Uterus (tissue), 4 donors: Measurements from ENCODE around the gene NEK4. TPM values are rescaled to one million over a fixed set of nuclear protein-coding genes. Genes with fewer than 3 reads are reported as not detected.
A peak's percentile ranks its signal among the peaks of the same experiment; 100 is the strongest.

Source experiments
- DNase-seq, 2 donors: peaks; one replicate each; pipeline ENCODE4 v3.0.0-alpha.2; 2019 to 2020
- H3K27ac ChIP-seq, 2 donors: fragments of 200-600 bp; sonication (generic); 1 replicate in 1 of 2; 2 replicates in 1 of 2; pipeline ENCODE4 v1.5.1; 2016 to 2018
- H3K27me3 ChIP-seq, 2 donors: fragments of 200-600 bp; sonication (generic); one replicate each; pipeline ENCODE4 v1.5.1; 2018 to 2019; ENCODE audit warnings: control low read depth in 1 of 2
- H3K36me3 ChIP-seq, 2 donors: fragments of 200-600 bp; sonication (generic); one replicate each; pipeline ENCODE4 v1.5.1; 2019; ENCODE audit warnings: control low read depth in 1 of 2
- H3K4me1 ChIP-seq, 2 donors: fragments of 200-600 bp; sonication (generic); one replicate each; pipeline ENCODE4 v1.5.1; 2018 to 2019; ENCODE audit warnings: control low read depth in 1 of 2
- H3K4me3 ChIP-seq, 2 donors: fragments of 200-600 bp; sonication (generic); 1 replicate in 1 of 2; 2 replicates in 1 of 2; pipeline ENCODE4 v1.5.1; 2018 to 2019; ENCODE audit warnings: mild to moderate bottlenecking in 1 of 2
- H3K9me3 ChIP-seq, 2 donors: fragments of 200-600 bp; sonication (generic); one replicate each; pipeline ENCODE4 v1.5.1; 2019; ENCODE audit warnings: control low read depth in 1 of 2
- CTCF ChIP-seq, 4 experiments: fragments of 200-600 bp in 2 of 4; fragments of 450-650 bp in 2 of 4; sonication (generic) in 2 of 4; IDR thresholded peaks; one replicate each; pipeline ENCODE4 v1.5.1; 2016 to 2019; ENCODE audit warnings: antibody characterized with exemption in 4 of 4, mild to moderate bottlenecking in 2 of 4, moderate library complexity in 1 of 4
- POLR2A ChIP-seq, 2 donors: fragments of 450-650 bp; IDR thresholded peaks; one replicate each; pipeline ENCODE4 v1.6.1; 2016; ENCODE audit warnings: antibody characterized with exemption in 2 of 2, mild to moderate bottlenecking in 1 of 2, moderate library complexity in 1 of 2
- intact Hi-C: fragments of 100-400 bp; cut with DNase I; formaldehyde crosslinking; loops from one replicate; pipeline ENCODE4 v1.15.1; 2023; ENCODE audit warnings: low total_unique reads
- total RNA-seq, 4 donors: library from RNA; depleted of rRNA in 3 of 4; stranded (reverse); fragments of >200 nt in 3 of 4; gene quantifications; one replicate each; pipeline versions ENCODE4 v1.1.0 to v1.2.4, GENCODE V29; 2014 to 2023
- donor health status: DM: yes; HTN: yes; CAD: no.

Gene NEK4
- total RNA-seq, 4 donors from 2014 or later, result 16.8 to 48.0 (median 37.7) TPM

GRCh38 chr3:52784021-52784621, 13.4 kb upstream of the NEK4 start:
- no peaks in the 10 kb centered on the region for H3K36me3 ChIP-seq
- H3K27ac ChIP-seq, result no peak overlapping the region
- DNase-seq, result peak in 1 of 2 donors; percentile 7
- no peak overlapping the region for H3K4me3 ChIP-seq
- intact Hi-C loops, result no loop called here
- TF ChIP-seq POLR2A (IDR thresholded peaks at IDR 0.05) (no peak), CTCF (IDR thresholded peaks at IDR 0.05) (no peak)
- H3K9me3 ChIP-seq, result no peaks in the 10 kb centered on the region
- H3K4me1 ChIP-seq, result no peaks in the 10 kb centered on the region
- no peaks in the 10 kb centered on the region for H3K27me3 ChIP-seq

DNA sequence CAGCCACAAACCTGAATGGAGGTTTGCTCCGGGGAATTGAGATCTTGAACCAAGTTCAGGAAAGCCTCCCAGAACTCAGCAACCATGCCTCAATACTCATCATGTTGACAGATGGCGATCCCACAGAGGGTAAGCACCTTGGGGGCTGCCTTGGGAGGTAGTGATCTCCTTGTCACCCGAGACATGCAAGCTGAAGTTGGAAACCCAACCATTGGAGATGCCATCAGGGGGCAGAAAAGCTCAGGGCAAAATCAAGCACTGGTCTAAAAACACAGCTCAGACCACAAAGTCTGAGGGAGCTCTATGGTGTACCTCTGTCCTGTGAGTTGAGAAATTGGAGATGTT, 12.4 kb upstream of the NEK4 start:
- H3K27ac ChIP-seq, result no peak overlapping the region
- no peaks in the 10 kb centered on the region for H3K4me1 ChIP-seq
- intact Hi-C loops, result no loop called here
- H3K27me3 ChIP-seq, result no peaks in the 10 kb centered on the region
- H3K36me3 ChIP-seq, result no peaks in the 10 kb centered on the region
- TF ChIP-seq POLR2A (IDR thresholded peaks at IDR 0.05) (no peak), CTCF (IDR thresholded peaks at IDR 0.05) (no peak)
- H3K9me3 ChIP-seq, result no peaks in the 10 kb centered on the region
- H3K4me3 ChIP-seq, result no peak overlapping the region
- DNase-seq, result peak; percentile 2 to 4

GRCh38 chr3:52782412-52783210, 11.9 kb upstream of the NEK4 start:
- intact Hi-C loops, result no loop called here
- no peaks in the 10 kb centered on the region for H3K36me3 ChIP-seq
- DNase-seq, result peak; percentile 4 to 6

GRCh38 chr3:52781741-52782140, 11.0 kb upstream of the NEK4 start:
- no peak overlapping the region for H3K27ac ChIP-seq
- intact Hi-C loops, result no loop called here
- H3K4me1 ChIP-seq, result no peaks in the 10 kb centered on the region
- no peaks in the 10 kb centered on the region for H3K36me3 ChIP-seq
- H3K4me3 ChIP-seq, result no peak overlapping the region
- H3K27me3 ChIP-seq, result no peaks in the 10 kb centered on the region
- no peaks in the 10 kb centered on the region for H3K9me3 ChIP-seq
- peak in 1 of 2 donors; percentile 10 for DNase-seq
- TF ChIP-seq CTCF (IDR thresholded peaks at IDR 0.05), result no peak
- no peak for TF ChIP-seq POLR2A (IDR thresholded peaks at IDR 0.05)

More at GRCh38 chr3:52782412-52783210, 11.9 kb upstream of the NEK4 start:
- no peak overlapping the region for H3K27ac ChIP-seq
- no peaks in the 10 kb centered on the region for H3K4me1 ChIP-seq
- no peak for TF ChIP-seq CTCF (IDR thresholded peaks at IDR 0.05)
- no peaks in the 10 kb centered on the region for H3K27me3 ChIP-seq
- H3K9me3 ChIP-seq, result no peaks in the 10 kb centered on the region
- no peak overlapping the region for H3K4me3 ChIP-seq

- no peak for DNase-seq
- H3K4me1 ChIP-seq, result no peaks in the 10 kb centered on the region
- H3K27ac ChIP-seq, result no peak overlapping the region
- H3K27me3 ChIP-seq, result no peaks in the 10 kb centered on the region
- H3K36me3 ChIP-seq, result no peaks in the 10 kb centered on the region
- TF ChIP-seq CTCF (IDR thresholded peaks at IDR 0.05) (no peak), POLR2A (IDR thresholded peaks at IDR 0.05) (no peak)
- intact Hi-C loops, result no loop called here
- H3K4me3 ChIP-seq, result no peak overlapping the region
- no peaks in the 10 kb centered on the region for H3K9me3 ChIP-seq
Measured at GRCh38 chr3:52779837-52780585, 9.3 kb upstream of the NEK4 start.
